ENCODE data around the gene GFRA1.

The GFRA1 gene

DNA sequence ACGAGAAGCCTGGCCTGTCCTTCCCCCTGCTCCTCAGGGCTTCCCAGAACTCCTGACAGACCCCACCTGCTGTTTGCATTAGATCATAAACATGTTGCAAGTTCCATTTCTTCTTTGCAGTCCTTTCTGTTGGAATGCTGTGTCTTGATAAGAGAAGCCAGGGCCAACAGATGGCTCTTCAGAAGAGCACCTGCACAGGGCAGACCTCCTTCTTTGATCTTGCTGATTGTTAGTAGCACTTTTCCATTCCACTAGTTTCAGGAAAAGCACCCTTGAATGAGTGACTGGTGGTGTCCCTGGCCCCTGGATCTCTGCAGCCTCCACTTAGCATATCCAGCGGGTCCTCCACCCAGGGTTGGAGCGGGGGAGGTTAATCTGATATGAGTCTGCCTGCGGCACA lies 243.2 kb downstream of the GFRA1 start:
- H3K4me1 ChIP-seq (ENCODE audit: insufficient read depth, low read length), result no peaks in the 10 kb centered on the region
- no peaks in the 10 kb centered on the region for H3K36me3 ChIP-seq (ENCODE audit: insufficient read depth, low read length)
- no peak overlapping the region for H3K9ac ChIP-seq (ENCODE audit: low read depth, low read length)
- 0 out of 2 replicates have a peak, but pooled peaks cover 2% of the 10 kb centered on the region for H3K9me3 ChIP-seq (ENCODE audit: control insufficient read depth, insufficient read depth, low read length)

GRCh38 chr10:116027355-116027754 lies 245.7 kb downstream of the GFRA1 start:
- Histone ChIP-seq H3K36me3 (ENCODE audit: insufficient read depth, low read length) (no peaks in the 10 kb centered on the region), H3K4me1 (ENCODE audit: insufficient read depth, low read length) (no peaks in the 10 kb centered on the region), H3K9ac (ENCODE audit: low read depth, low read length) (no peak overlapping the region), H3K9me3 (ENCODE audit: control insufficient read depth, insufficient read depth, low read length) (0 out of 2 replicates have a peak, but pooled peaks cover 2% of the 10 kb centered on the region)

DNA sequence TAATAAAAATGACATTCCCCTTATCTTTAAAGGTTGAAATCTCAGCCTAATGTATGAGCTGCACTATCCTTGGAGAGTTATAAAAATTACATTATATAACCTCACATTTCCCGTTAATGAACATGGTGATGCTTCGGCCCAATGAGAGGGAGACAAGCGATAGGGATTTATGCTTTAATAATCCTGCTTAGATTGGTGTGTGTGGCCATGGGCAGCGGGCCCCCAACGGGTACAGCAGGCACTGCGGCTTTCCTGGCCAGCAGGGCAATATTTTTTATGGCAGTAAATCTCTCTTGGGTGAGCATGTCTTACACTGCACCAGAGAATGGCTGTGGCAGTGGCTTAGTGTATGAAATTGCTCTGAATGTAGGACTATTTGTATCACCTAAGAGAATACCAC lies 246.3 kb downstream of the GFRA1 start:
- peaks cover 4% of the 10 kb centered on the region; the same call in 1 of the 2 replicates for H3K9me3 ChIP-seq (ENCODE audit: control insufficient read depth, insufficient read depth, low read length)
- H3K9ac ChIP-seq (ENCODE audit: low read depth, low read length), result no peak overlapping the region
- H3K4me1 ChIP-seq (ENCODE audit: insufficient read depth, low read length), result no peaks in the 10 kb centered on the region
- H3K36me3 ChIP-seq (ENCODE audit: insufficient read depth, low read length), result no peaks in the 10 kb centered on the region

DNA sequence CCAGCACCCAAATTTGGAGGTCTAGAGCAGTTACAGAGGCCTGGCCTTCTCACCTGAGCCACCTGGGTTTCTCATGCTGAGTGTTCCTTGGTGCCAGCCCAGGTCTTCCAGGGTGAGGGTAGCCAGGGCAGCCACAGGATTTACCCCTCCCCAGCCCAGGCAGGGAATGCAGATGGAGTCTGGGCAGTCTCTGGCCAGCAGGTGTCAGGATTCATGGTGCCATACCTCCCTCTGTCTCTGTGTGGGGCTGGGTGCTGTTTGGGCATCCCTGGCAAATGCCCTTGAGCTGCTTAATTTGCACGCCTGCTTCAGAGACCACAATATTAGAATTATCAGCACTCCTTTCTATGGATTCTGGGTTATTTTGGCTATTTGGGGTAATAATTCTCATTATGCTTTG lies 246.7 kb downstream of the GFRA1 start:
- Histone ChIP-seq H3K9me3 (ENCODE audit: control insufficient read depth, insufficient read depth, low read length) (peaks cover 6% of the 10 kb centered on the region; the same call in 1 of the 2 replicates), H3K9ac (ENCODE audit: low read depth, low read length) (no peak overlapping the region), H3K4me1 (ENCODE audit: insufficient read depth, low read length) (no peaks in the 10 kb centered on the region), H3K36me3 (ENCODE audit: insufficient read depth, low read length) (no peaks in the 10 kb centered on the region)

DNA sequence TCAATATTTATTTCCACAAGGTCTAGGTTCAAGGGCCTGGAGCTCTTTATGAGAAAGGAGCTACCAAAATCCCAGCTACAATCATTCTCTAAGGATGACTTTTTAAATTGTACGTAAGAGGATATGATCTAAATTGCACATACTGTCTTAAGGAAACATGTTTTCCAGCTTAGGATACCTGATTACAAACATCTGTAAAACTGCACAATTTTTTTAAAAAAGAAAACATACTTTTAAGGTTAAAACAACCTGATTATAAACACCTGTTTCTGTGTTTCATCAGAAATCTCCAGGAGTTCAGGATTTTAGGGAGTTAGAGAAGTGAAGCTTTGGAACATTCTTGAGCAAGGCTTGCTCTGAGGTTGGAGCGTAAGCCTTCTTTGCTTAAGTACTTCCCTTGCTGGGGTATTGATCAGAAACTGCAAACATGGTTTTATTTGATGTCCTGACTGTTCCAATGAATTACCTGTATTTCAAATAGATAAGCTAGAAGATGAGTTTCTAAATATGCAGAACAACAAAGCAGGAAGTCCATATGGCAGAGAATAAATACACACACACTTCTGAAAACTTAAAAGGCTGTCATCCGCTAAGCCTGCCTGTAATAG lies 248.6 kb downstream of the GFRA1 start:
- Histone ChIP-seq H3K36me3 (ENCODE audit: insufficient read depth, low read length) (no peaks in the 10 kb centered on the region), H3K9me3 (ENCODE audit: control insufficient read depth, insufficient read depth, low read length) (peaks cover 6% of the 10 kb centered on the region; the same call in 1 of the 2 replicates), H3K4me1 (ENCODE audit: insufficient read depth, low read length) (no peaks in the 10 kb centered on the region), H3K9ac (ENCODE audit: low read depth, low read length) (no peak overlapping the region)

DNA sequence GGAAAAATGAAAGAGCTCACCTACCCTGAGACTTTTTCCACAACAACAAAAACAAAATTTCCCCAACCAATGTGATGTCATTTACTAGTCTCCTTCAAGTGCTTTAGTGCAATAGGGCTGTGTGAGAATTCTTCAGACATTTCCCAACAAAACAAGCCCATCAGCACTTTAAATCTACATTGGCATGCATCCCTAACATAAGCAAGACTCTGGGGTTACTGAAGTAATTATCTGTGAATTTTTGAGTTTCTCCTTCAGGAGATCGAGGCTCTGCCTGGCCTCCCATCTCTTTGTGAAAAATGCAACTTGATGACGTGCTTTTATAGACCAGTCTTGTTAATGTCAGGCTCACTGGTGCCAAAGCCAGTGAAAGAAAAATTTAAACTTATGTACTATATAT lies 255.6 kb downstream of the GFRA1 start:
- Histone ChIP-seq H3K9me3 (ENCODE audit: control insufficient read depth, insufficient read depth, low read length) (peaks cover 4% of the 10 kb centered on the region; the same call in 1 of the 2 replicates), H3K4me1 (ENCODE audit: insufficient read depth, low read length) (peaks cover 6% of the 10 kb centered on the region; the same call in 1 of the 2 replicates), H3K36me3 (ENCODE audit: insufficient read depth, low read length) (no peaks in the 10 kb centered on the region), H3K9ac (ENCODE audit: low read depth, low read length) (no peak overlapping the region)

GRCh38 chr10:116015583-116016333 lies 257.2 kb downstream of the GFRA1 start:
- Histone ChIP-seq H3K9me3 (ENCODE audit: control insufficient read depth, insufficient read depth, low read length) (no peaks in the 10 kb centered on the region), H3K36me3 (ENCODE audit: insufficient read depth, low read length) (no peaks in the 10 kb centered on the region), H3K4me1 (ENCODE audit: insufficient read depth, low read length) (peaks cover 6% of the 10 kb centered on the region; the same call in 1 of the 2 replicates), H3K9ac (ENCODE audit: low read depth, low read length) (no peak overlapping the region)

DNA sequence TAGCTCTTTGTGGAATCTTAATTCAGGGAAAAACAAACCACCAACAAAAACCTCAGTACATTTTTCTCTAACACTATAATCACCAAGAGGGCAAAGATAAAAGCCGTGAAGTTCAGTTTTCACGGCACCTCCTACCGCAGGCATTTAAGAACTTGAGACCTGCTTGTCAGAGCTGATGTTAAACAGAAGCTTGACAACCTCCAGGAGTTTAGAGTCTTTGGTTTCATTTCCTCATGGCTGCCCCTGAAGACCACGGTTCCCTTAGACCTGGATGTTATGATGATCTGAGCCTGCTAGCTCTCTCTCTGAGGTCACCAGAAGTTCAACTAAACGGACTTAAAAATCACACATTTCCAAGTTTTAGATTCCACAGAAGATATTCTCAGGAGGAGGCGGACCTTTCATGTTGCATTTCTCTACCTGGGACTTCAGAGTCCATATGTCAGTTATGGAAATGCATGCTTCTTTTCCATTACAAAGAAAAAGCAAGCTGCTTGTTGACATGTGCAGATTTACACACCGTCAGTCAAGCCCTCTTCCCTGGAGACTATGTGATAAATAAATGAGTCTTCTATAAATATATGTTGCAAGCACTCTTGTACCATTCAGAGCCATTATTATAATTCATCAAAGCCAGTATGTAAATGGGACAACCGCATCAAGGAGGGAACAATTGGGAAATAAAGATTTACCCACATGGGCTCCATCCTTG lies 258.0 kb downstream of the GFRA1 start:
- no peaks in the 10 kb centered on the region for H3K36me3 ChIP-seq (ENCODE audit: insufficient read depth, low read length)
- no peak overlapping the region for H3K9ac ChIP-seq (ENCODE audit: low read depth, low read length)
- H3K9me3 ChIP-seq (ENCODE audit: control insufficient read depth, insufficient read depth, low read length), result no peaks in the 10 kb centered on the region
- H3K4me1 ChIP-seq (ENCODE audit: insufficient read depth, low read length), result peaks cover 6% of the 10 kb centered on the region; the same call in 1 of the 2 replicates

DNA sequence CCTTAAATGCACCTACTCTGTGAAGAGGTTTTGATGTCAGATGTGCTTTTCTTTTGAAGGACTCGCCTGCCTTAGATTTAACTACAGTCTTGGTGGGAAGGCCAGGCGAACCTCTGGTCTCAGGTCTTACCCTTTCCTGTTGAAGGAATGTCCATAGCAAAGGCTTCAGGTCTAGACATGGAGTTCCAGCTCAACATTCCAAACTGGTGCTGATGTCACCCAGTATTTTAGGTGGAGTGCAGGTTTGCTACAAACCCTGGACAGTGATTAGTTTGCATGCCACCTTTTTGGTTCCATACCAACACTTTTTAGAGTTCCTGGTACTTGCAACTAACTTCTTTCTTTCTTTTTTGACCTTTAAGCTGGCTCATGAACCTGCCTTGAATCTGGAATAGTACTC lies 258.7 kb downstream of the GFRA1 start:
- Histone ChIP-seq H3K9me3 (ENCODE audit: control insufficient read depth, insufficient read depth, low read length) (no peaks in the 10 kb centered on the region), H3K4me1 (ENCODE audit: insufficient read depth, low read length) (peaks cover 6% of the 10 kb centered on the region; the same call in 1 of the 2 replicates), H3K9ac (ENCODE audit: low read depth, low read length) (no peak overlapping the region), H3K36me3 (ENCODE audit: insufficient read depth, low read length) (no peaks in the 10 kb centered on the region)

GRCh38 chr10:116011929-116012328 lies 261.1 kb downstream of the GFRA1 start:
- no peak overlapping the region for H3K9ac ChIP-seq (ENCODE audit: low read depth, low read length)

DNA sequence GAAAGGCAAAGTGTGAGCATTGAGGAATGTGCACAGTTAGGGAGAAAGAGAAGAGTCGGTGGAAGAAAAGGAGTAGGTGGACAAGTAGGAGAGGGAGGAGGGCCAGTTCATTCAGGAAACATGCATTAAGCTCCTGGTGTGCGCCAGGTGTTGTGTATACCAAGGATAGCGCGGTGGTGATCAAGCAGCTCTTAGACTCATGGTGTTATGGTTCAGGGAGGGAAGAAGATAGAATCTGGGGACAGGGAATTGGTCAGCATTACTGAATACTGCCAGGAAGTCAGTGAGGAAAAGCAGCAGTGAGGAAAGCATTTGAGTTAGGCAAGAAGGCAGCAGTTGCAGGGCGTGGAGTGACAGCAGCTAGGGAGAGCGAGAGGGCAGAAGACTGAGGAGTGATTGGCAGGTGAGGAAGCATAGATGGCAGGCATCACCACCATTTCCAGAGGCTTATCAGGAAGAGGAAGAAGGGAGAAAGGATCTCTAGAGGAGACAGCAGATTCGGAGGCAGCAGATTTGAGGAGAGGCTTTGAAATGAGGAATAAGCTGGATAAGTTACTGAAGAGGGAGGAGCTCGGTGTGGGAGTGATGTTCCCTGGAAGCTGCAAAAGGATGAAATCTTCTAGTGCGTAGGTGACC lies 265.6 kb downstream of the GFRA1 start:
- H3K9ac ChIP-seq (ENCODE audit: low read depth, low read length), result no peak overlapping the region
- no peaks in the 10 kb centered on the region for H3K4me1 ChIP-seq (ENCODE audit: insufficient read depth, low read length)
- H3K36me3 ChIP-seq (ENCODE audit: insufficient read depth, low read length), result no peaks in the 10 kb centered on the region
- H3K9me3 ChIP-seq (ENCODE audit: control insufficient read depth, insufficient read depth, low read length), result no peaks in the 10 kb centered on the region; the same call in 1 of the 2 replicates

More at GRCh38 chr10:116011929-116012328, 261.1 kb downstream of the GFRA1 start:
- Histone ChIP-seq H3K36me3 (ENCODE audit: insufficient read depth, low read length) (no peaks in the 10 kb centered on the region), H3K4me1 (ENCODE audit: insufficient read depth, low read length) (no peaks in the 10 kb centered on the region), H3K9me3 (ENCODE audit: control insufficient read depth, insufficient read depth, low read length) (no peaks in the 10 kb centered on the region)

Data from ES-I3 (cell line).